C4-2B (cell line): Measurements from ENCODE around the gene ATAD2B.

Source experiments
- ZFX ChIP-seq: fragments of 450-650 bp; IDR thresholded peaks from 2 replicates; pipeline ENCODE4 v1.6.1; 2017
- TF ChIP-seq, protein P1 (sequence below): fragments of 450-650 bp; conservative IDR thresholded peaks from 2 replicates; pipeline ENCODE4 v1.5.1; 2017; ENCODE audit warnings: mild to moderate bottlenecking

DNA sequence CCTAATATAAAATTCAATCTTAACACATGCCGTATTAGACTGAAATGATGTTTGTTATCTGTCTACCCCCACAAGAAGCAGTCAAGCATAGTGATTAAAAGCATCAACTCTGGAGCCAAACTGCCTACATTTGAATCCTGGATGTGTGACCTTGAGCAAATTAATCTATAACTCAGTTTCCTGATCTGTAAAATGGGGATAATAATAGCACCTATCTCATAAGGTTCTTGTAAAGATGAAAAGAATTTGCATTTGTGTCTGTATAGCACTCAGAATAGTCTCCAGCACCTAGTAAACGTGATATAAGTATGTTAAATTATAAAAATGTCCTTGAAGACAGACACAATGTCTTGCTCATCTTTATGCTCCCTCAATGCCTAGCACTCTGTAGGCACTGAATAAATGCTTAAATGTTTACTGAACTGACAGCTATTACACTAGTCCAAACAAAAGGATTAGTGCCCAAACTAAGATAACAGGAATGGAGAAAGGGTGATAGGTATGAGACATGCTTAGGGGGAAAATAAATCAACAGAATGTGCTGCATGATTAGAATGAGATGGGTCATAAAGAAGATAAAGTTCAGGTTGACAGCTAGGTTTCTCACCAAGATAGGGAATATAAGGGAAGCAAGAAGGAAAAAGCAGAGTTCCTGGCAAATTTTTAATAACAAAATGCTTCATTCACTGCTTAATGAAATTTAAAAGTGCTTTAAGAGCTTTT, 180.6 kb downstream of the ATAD2B start:
- TF ChIP-seq, protein P1, sequence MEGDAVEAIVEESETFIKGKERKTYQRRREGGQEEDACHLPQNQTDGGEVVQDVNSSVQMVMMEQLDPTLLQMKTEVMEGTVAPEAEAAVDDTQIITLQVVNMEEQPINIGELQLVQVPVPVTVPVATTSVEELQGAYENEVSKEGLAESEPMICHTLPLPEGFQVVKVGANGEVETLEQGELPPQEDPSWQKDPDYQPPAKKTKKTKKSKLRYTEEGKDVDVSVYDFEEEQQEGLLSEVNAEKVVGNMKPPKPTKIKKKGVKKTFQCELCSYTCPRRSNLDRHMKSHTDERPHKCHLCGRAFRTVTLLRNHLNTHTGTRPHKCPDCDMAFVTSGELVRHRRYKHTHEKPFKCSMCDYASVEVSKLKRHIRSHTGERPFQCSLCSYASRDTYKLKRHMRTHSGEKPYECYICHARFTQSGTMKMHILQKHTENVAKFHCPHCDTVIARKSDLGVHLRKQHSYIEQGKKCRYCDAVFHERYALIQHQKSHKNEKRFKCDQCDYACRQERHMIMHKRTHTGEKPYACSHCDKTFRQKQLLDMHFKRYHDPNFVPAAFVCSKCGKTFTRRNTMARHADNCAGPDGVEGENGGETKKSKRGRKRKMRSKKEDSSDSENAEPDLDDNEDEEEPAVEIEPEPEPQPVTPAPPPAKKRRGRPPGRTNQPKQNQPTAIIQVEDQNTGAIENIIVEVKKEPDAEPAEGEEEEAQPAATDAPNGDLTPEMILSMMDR = no peak
- no peak for TF ChIP-seq ZFX
